ENCODE measurements around the gene MUC6. TPM values are rescaled to one million over a fixed set of nuclear protein-coding genes. Genes with fewer than 3 reads are reported as not detected.

Gene MUC6
- total RNA-seq, 1 experiment from 2014 or later: 0.49 TPM

DNA sequence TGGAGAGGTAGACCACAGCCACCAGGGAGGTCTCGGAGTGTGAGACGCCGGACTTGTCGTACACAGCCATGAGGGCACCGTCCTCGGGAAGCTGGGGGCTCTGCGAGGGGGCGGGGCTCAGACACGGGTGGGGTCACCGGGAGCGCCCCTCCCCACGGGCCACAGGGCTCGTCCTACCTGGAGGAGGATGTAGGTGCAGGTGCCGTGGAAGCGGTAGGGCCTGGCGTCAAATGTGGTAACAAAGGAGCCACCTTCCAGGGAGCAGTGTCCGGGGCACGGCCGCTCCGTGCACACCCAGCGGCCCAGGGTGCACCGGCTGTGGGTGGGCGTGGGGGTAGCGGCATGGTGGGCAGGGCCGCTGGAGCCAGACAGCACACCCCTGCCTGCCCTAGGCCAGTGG lies 7.5 kb downstream of the MUC6 start:
- in situ Hi-C loops (cut with HindIII; ENCODE audit: low pct_unique_long_range_greater_than_20kb, low sequenced_read_pairs): no loop called here

DNA sequence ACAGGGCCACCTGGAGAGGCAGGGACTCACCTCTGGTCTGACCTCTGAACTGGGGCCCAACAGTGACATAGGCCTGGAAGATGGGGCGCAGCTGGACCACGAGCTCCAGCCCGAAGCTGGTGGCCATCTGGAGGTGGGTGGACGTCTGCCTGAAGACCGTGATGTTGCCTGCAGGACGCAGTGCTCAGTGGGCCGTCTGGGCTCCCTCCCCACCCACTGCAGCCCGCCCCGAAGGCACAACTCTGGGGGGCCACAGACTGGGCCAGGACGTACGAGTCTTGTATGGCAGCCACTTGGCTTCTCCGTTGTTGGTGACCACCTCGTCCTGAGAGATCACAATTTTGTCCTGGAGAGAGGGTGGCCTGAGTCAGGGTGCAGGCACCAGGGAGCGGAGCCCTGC lies 7.9 kb downstream of the MUC6 start:
- CTCF ChIA-PET: interaction anchor here (0.6 kb wide), 1 partner anchor 109 kb away, joined by 3 read pairs; no protein-coding TSS in a partner anchor

More for the DNA sequence above, 7.5 kb downstream of the MUC6 start:
- Histone ChIP-seq H3K4me3 (ENCODE audit: low read depth in 2 of 2, low read length in 2 of 2) (no peak overlapping the region), H3K27ac (ENCODE audit: low read length) (no peak overlapping the region), H3K9me3 (ENCODE audit: control insufficient read depth, insufficient read depth, low read depth, low read length) (no peaks in the 10 kb centered on the region), H3K4me1 (ENCODE audit: control insufficient read depth, insufficient read depth, low read length) (peaks cover 2% of the 10 kb centered on the region; the same call in 1 of the 2 replicates), H3K27me3 (ENCODE audit: control insufficient read depth, insufficient read depth, low read length) (no peaks in the 10 kb centered on the region), H3K36me3 (ENCODE audit: control insufficient read depth, insufficient read depth, low read length) (no peaks in the 10 kb centered on the region)
- ChIA-PET POLR2A (no interaction called here), CTCF (interaction anchor here (1.1 kb wide), 1 partner anchor 131 kb away, joined by 3 read pairs; no protein-coding TSS in a partner anchor)
- intact Hi-C loops (cut with micrococcal nuclease; ENCODE audit: unreplicated experiment): no loop called here
- TF ChIP-seq, protein P1, sequence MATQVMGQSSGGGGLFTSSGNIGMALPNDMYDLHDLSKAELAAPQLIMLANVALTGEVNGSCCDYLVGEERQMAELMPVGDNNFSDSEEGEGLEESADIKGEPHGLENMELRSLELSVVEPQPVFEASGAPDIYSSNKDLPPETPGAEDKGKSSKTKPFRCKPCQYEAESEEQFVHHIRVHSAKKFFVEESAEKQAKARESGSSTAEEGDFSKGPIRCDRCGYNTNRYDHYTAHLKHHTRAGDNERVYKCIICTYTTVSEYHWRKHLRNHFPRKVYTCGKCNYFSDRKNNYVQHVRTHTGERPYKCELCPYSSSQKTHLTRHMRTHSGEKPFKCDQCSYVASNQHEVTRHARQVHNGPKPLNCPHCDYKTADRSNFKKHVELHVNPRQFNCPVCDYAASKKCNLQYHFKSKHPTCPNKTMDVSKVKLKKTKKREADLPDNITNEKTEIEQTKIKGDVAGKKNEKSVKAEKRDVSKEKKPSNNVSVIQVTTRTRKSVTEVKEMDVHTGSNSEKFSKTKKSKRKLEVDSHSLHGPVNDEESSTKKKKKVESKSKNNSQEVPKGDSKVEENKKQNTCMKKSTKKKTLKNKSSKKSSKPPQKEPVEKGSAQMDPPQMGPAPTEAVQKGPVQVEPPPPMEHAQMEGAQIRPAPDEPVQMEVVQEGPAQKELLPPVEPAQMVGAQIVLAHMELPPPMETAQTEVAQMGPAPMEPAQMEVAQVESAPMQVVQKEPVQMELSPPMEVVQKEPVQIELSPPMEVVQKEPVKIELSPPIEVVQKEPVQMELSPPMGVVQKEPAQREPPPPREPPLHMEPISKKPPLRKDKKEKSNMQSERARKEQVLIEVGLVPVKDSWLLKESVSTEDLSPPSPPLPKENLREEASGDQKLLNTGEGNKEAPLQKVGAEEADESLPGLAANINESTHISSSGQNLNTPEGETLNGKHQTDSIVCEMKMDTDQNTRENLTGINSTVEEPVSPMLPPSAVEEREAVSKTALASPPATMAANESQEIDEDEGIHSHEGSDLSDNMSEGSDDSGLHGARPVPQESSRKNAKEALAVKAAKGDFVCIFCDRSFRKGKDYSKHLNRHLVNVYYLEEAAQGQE (IDR thresholded peaks at IDR 0.05; ENCODE audit: insufficient read depth in 1 of 2, low read depth in 2 of 2, low read length in 1 of 2): no peak
- no peak; the same call in 1 of the 2 replicates for ATAC-seq
- BruUV-seq (replicated peaks): no TSS peak
- no peak for DNase-seq (ENCODE audit: low read depth, low spot score)

More for the DNA sequence above, 7.9 kb downstream of the MUC6 start:
- TF ChIP-seq TCF7L2 (IDR thresholded peaks at IDR 0.05; ENCODE audit: low read depth, low read length) (no peak), SIN3A (IDR thresholded peaks at IDR 0.05; ENCODE audit: borderline replicate concordance, insufficient read depth, low read depth, low read length) (no peak), POLR2AphosphoS5 (IDR thresholded peaks at IDR 0.05; ENCODE audit: low read depth, low read length) (no peak)
- TF ChIP-seq, protein P1 (IDR thresholded peaks at IDR 0.05; ENCODE audit: insufficient read depth in 1 of 2, low read depth in 2 of 2, low read length in 1 of 2): no peak
- TF ChIP-seq, protein P2, sequence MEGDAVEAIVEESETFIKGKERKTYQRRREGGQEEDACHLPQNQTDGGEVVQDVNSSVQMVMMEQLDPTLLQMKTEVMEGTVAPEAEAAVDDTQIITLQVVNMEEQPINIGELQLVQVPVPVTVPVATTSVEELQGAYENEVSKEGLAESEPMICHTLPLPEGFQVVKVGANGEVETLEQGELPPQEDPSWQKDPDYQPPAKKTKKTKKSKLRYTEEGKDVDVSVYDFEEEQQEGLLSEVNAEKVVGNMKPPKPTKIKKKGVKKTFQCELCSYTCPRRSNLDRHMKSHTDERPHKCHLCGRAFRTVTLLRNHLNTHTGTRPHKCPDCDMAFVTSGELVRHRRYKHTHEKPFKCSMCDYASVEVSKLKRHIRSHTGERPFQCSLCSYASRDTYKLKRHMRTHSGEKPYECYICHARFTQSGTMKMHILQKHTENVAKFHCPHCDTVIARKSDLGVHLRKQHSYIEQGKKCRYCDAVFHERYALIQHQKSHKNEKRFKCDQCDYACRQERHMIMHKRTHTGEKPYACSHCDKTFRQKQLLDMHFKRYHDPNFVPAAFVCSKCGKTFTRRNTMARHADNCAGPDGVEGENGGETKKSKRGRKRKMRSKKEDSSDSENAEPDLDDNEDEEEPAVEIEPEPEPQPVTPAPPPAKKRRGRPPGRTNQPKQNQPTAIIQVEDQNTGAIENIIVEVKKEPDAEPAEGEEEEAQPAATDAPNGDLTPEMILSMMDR (IDR thresholded peaks at IDR 0.05): no peak
- in situ Hi-C loops (cut with HindIII; ENCODE audit: low pct_unique_long_range_greater_than_20kb, low sequenced_read_pairs): no loop called here
- ATAC-seq (no peak), DNase-seq (ENCODE audit: low read depth, low spot score) (no peak)
- intact Hi-C loops (cut with micrococcal nuclease; ENCODE audit: unreplicated experiment): no loop called here
- POLR2A ChIA-PET: no interaction called here
- BruUV-seq (replicated peaks): no TSS peak
- no peak overlapping the region for H3K4me3 ChIP-seq (ENCODE audit: low read depth in 2 of 2, low read length in 2 of 2)
- H3K27me3 ChIP-seq (ENCODE audit: control insufficient read depth, insufficient read depth, low read length): no peaks in the 10 kb centered on the region
- H3K36me3 ChIP-seq (ENCODE audit: control insufficient read depth, insufficient read depth, low read length): no peaks in the 10 kb centered on the region
- no peaks in the 10 kb centered on the region; the same call in 1 of the 2 replicates for H3K4me1 ChIP-seq (ENCODE audit: control insufficient read depth, insufficient read depth, low read length)
- H3K27ac ChIP-seq (ENCODE audit: low read length): no peak overlapping the region
- no peaks in the 10 kb centered on the region for H3K9me3 ChIP-seq (ENCODE audit: control insufficient read depth, insufficient read depth, low read depth, low read length)
